Smooth muscle cell (in vitro differentiated cells): ENCODE results near the gene TSPAN3. TPM values are rescaled to one million over a fixed set of nuclear protein-coding genes. Genes with fewer than 3 reads are reported as not detected.
A peak's percentile ranks its signal among the peaks of the same experiment; 100 is the strongest.

Experiments
- DNase-seq: peaks from one replicate; lab custom pipeline; 2025; ENCODE audit not compliant: unreplicated experiment; lab: John Stamatoyannopoulos, UW
- H2AFZ ChIP-seq: fragments of 200-600 bp; sonication (generic); 2 replicates; pipeline ENCODE4 v1.6.0; 2016; ENCODE audit warnings: antibody characterized with exemption, low read depth, mild to moderate bottlenecking
- H3F3A ChIP-seq: fragments of 200-600 bp; sonication (generic); 2 replicates; pipeline ENCODE4 v1.6.0; 2017; ENCODE audit warnings: antibody characterized with exemption, low read depth
- H3K27ac ChIP-seq: fragments of 200-600 bp; sonication (generic); 2 replicates; pipeline ENCODE4 v1.5.1; 2016; ENCODE audit warnings: low read depth, mild to moderate bottlenecking
- H3K27me3 ChIP-seq: fragments of 200-600 bp; sonication (generic); 2 replicates; pipeline ENCODE4 v1.6.1; 2016; ENCODE audit warnings: low read depth, mild to moderate bottlenecking
- H3K36me3 ChIP-seq: fragments of 200-600 bp; sonication (generic); 2 replicates; pipeline ENCODE4 v1.5.1; 2016; ENCODE audit warnings: low read depth
- H3K4me1 ChIP-seq: fragments of 200-600 bp; sonication (generic); 2 replicates; pipeline ENCODE4 v1.5.1; 2016; ENCODE audit warnings: low read depth
- H3K4me2 ChIP-seq: fragments of 200-600 bp; sonication (generic); 2 replicates; pipeline ENCODE4 v1.6.0; 2016; ENCODE audit warnings: mild to moderate bottlenecking
- H3K4me3 ChIP-seq: fragments of 200-600 bp; sonication (generic); 2 replicates; pipeline ENCODE4 v1.5.1; 2016; ENCODE audit warnings: mild to moderate bottlenecking
- H3K79me2 ChIP-seq: fragments of 200-600 bp; sonication (generic); 2 replicates; pipeline ENCODE4 v1.6.0; 2016; ENCODE audit warnings: low read depth, mild to moderate bottlenecking
- H3K9ac ChIP-seq: fragments of 200-600 bp; sonication (generic); 2 replicates; pipeline ENCODE4 v1.6.0; 2016; ENCODE audit warnings: low read depth
- H3K9me3 ChIP-seq: fragments of 200-600 bp; sonication (generic); replicated peaks from 2 replicates; pipeline ENCODE4 v1.5.1; 2016; ENCODE audit warnings: low read depth
- H4K20me1 ChIP-seq: fragments of 200-600 bp; sonication (generic); 2 replicates; pipeline ENCODE4 v1.6.0; 2016; ENCODE audit warnings: low read depth
- WGBS: methylation state at CpG from one replicate; pipeline ENCODE4 v1.1.7; 2016; ENCODE audit warnings: low lambda C conversion rate; 5-methylcytosine and 5-hydroxymethylcytosine counted together
- polyA plus RNA-seq: library from polyadenylated mRNA; unstranded; fragments of >200 nt; fragmentation: Nextera tagmentation; extraction: Ambion mirVana; gene quantifications from 2 replicates; pipeline ENCODE4 v1.2.1, GENCODE V29; 2016
- total RNA-seq: library from RNA; depleted of rRNA; stranded (reverse); fragments of >200 nt; gene quantifications from 2 replicates; pipeline ENCODE4 v1.2.3, GENCODE V29; 2014
- TF ChIP-seq, protein P1 (sequence below): fragments of 200-600 bp; sonication (generic); IDR thresholded peaks from 2 replicates; pipeline ENCODE4 v1.5.1; 2017; ENCODE audit warnings: borderline replicate concordance, mild to moderate bottlenecking, antibody characterized with exemption; ENCODE audit not compliant: insufficient read depth, poor library complexity, severe bottlenecking

TSPAN3 gene
- total and polyA plus RNA-seq, 2 experiments from 2014 or later, result 257 to 276 TPM

DNA sequence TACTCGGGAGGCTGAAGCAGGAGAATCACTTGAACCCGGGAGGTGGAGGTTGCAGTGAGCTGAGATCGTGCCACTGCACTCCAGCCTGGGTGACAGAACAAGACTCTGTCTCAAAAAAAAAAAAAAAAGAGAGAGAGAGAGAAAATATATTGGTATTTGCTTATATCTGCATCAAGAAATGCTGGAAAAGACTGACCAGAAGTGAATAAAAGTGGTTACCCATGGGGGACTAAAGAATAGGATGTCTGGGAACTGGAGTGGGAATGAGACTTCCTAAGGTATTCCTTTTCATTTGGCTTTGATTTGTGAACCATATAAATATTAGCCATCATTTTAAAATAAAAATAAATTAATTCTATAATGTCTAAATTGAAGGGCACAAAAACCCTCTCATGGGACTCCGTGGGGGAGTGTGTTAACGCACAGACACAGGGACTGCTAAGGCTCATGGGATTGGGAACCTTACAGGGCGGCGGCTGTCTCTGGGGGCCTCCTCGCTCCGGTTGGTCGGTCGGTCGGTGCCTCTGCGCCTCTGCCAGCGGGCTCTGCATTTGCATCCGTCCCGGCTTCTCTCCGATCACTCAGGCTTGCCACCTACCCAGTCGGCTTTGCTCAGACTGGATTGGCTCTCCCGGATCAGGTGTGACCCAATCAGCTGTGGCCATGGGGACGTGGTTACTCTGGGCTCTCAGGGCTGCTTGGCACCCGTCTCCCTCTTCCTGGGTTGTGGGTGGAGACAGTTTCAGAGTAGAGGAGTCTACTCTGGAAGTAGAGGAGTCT lies 12.7 kb upstream of the TSPAN3 start:
- peak overlapping the region; percentile 67 for H2AFZ ChIP-seq
- peak overlapping the region; percentile 76 for H3K4me2 ChIP-seq

DNA sequence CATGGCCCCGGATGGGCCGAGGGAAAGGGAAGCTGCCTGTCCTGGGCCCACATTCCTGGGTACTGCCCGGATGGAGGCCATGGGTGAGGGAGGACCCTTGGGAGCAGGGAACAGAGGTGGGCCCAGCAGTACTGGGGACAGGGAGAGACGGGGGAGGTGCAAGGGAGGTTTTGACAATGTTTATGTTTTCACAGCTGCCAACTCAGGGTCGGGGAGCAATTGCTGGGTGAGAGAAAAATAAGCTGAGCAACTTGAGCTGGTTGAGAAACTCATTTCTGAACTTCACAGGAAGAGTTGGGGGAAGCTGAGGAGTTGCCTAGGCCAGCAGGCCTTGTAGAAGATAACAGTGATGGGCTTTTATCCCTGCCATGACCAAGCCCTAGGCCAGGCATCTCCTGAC lies 11.1 kb upstream of the TSPAN3 start:
- peaks cover 8% of the 10 kb centered on the region for H3K4me1 ChIP-seq
- H4K20me1 ChIP-seq, result no peaks in the 10 kb centered on the region
- H2AFZ ChIP-seq, result no peak overlapping the region
- no peak overlapping the region for H3K4me2 ChIP-seq
- H3K9ac ChIP-seq, result no peak overlapping the region
- no peak overlapping the region for H3K4me3 ChIP-seq
- H3K27ac ChIP-seq, result no peak overlapping the region
- no peak for DNase-seq
- no peaks in the 10 kb centered on the region for H3K27me3 ChIP-seq
- TF ChIP-seq, protein P1, sequence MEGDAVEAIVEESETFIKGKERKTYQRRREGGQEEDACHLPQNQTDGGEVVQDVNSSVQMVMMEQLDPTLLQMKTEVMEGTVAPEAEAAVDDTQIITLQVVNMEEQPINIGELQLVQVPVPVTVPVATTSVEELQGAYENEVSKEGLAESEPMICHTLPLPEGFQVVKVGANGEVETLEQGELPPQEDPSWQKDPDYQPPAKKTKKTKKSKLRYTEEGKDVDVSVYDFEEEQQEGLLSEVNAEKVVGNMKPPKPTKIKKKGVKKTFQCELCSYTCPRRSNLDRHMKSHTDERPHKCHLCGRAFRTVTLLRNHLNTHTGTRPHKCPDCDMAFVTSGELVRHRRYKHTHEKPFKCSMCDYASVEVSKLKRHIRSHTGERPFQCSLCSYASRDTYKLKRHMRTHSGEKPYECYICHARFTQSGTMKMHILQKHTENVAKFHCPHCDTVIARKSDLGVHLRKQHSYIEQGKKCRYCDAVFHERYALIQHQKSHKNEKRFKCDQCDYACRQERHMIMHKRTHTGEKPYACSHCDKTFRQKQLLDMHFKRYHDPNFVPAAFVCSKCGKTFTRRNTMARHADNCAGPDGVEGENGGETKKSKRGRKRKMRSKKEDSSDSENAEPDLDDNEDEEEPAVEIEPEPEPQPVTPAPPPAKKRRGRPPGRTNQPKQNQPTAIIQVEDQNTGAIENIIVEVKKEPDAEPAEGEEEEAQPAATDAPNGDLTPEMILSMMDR, result no peak
- H3K79me2 ChIP-seq, result no peaks in the 10 kb centered on the region
- H3K9me3 ChIP-seq, result no peaks in the 10 kb centered on the region
- no peaks in the 10 kb centered on the region for H3F3A ChIP-seq
- no peaks in the 10 kb centered on the region for H3K36me3 ChIP-seq
- 86% methylated on average over 5 of the region's 5 CpGs for WGBS

More for the DNA sequence above, 12.7 kb upstream of the TSPAN3 start:
- peaks cover 8% of the 10 kb centered on the region for H3K4me1 ChIP-seq
- DNase-seq, result peak; percentile 32
- no peak overlapping the region for H3K9ac ChIP-seq
- TF ChIP-seq, protein P1, result no peak
- no peaks in the 10 kb centered on the region for H4K20me1 ChIP-seq
- no peak overlapping the region for H3K27ac ChIP-seq
- peak overlapping the region; percentile 46 for H3K4me3 ChIP-seq
- WGBS, result 14% methylated on average over 21 of the region's 21 CpGs
- no peaks in the 10 kb centered on the region for H3K9me3 ChIP-seq
- no peaks in the 10 kb centered on the region for H3K27me3 ChIP-seq
- H3K36me3 ChIP-seq, result no peaks in the 10 kb centered on the region
- no peaks in the 10 kb centered on the region for H3F3A ChIP-seq
- no peaks in the 10 kb centered on the region for H3K79me2 ChIP-seq

DNA sequence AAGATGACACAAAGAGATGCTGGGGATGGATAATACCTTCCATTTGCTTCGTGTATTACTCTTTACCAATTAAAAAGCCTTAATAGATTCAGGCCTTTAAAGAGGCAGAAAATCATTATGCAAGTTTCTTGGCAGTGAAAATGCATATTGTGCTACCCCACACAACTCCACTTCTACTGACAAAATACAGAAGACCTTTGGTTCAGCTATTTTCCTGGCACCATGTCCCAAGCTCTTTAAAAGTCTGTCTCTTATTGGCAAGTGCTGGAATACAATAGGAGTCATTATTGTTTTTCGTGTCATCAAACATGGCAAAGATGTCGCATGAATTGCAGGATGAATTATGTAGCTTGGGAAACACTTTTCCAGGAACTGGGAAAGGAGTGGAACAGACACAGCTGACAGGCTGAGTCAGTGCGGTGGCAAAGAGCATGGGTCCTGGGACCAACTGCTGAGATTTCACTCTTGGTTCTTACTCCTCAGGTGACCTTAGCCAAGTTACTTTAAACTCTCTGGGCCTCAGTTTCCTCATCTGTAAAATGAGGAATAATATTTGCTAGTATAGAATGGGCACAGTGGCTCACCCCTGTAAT lies 5.5 kb upstream of the TSPAN3 start:
- no peak for DNase-seq
- TF ChIP-seq, protein P1, result no peak

DNA sequence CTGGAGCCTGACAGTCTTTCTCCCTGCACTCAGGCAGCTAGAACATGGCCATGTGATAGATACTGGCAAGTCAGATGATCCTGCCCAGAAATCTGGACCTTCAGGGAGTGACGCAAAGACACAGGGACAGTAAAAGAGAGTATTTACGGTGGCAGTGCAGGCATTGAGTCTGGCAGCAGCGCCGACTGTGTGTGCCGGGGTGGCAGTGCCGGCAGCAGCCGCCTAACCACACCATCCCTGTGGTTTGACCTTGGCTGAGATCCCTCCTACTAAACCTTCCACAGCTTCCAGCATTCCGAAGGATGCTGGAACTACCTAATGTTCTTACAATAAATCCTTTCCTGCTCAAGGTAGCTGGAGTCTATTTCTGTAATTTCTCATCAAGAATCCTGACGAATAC lies 4.6 kb upstream of the TSPAN3 start:
- Histone ChIP-seq H3K27me3 (no peaks in the 10 kb centered on the region), H3K36me3 (no peaks in the 10 kb centered on the region), H4K20me1 (no peaks in the 10 kb centered on the region), H3K4me1 (peaks cover 3% of the 10 kb centered on the region), H3F3A (no peaks in the 10 kb centered on the region), H3K79me2 (no peaks in the 10 kb centered on the region), H3K27ac (no peak overlapping the region), H3K4me2 (no peak overlapping the region), H3K4me3 (no peak overlapping the region), H2AFZ (no peak overlapping the region), H3K9ac (no peak overlapping the region), H3K9me3 (no peaks in the 10 kb centered on the region)
- WGBS, result 92% methylated on average over 9 of the region's 9 CpGs
- TF ChIP-seq, protein P1, result no peak
- no peak for DNase-seq

More for the DNA sequence above, 5.5 kb upstream of the TSPAN3 start:
- H3K79me2 ChIP-seq, result no peaks in the 10 kb centered on the region
- WGBS, result 90% methylated on average over 4 of the region's 4 CpGs
- H3F3A ChIP-seq, result no peaks in the 10 kb centered on the region
- no peak overlapping the region for H2AFZ ChIP-seq
- no peaks in the 10 kb centered on the region for H3K4me1 ChIP-seq
- no peak overlapping the region for H3K4me2 ChIP-seq
- H3K4me3 ChIP-seq, result no peak overlapping the region
- no peak overlapping the region for H3K9ac ChIP-seq
- H3K27ac ChIP-seq, result no peak overlapping the region
- H4K20me1 ChIP-seq, result no peaks in the 10 kb centered on the region
- no peaks in the 10 kb centered on the region for H3K27me3 ChIP-seq
- no peaks in the 10 kb centered on the region for H3K9me3 ChIP-seq
- no peaks in the 10 kb centered on the region for H3K36me3 ChIP-seq
